ENCODE data around the gene P3H1.

GRCh38 chr1:42784547-42784945 is 17.7 kb upstream of the P3H1 start:
- TF ChIP-seq CTCF (conservative IDR thresholded peaks at IDR 0.05; ENCODE audit: low read depth, low read length) (no peak), EZH2 (IDR thresholded peaks at IDR 0.05; ENCODE audit: borderline replicate concordance, low read depth, low read length, poor library complexity, severe bottlenecking) (no peak)
